HFF-Myc (cell line): ENCODE results near the gene ESYT1.
"Not testable (repeated sequence)": the region's sequence is repeated elsewhere in the genome, so short reads cannot be mapped to it uniquely, and the experiment has no call there.

Source experiments
- DNase-seq: peaks from one replicate; pipeline ENCODE4 v3.0.0-alpha.2; 2011; ENCODE audit warnings: low read depth; ENCODE audit errors: extremely low read depth
- H3K4me3 ChIP-seq: replicated peaks from 2 replicates; pipeline ENCODE4 v1.5.1; 2011; ENCODE audit warnings: low read depth, mild to moderate bottlenecking, control low read depth, low read length
- TF ChIP-seq, protein P1 (sequence below): IDR thresholded peaks from 2 replicates; pipeline ENCODE4 v1.5.1; 2012; ENCODE audit warnings: mild to moderate bottlenecking, low read depth, low read length, control low read depth; ENCODE audit errors: missing control alignments

The ESYT1 gene

DNA sequence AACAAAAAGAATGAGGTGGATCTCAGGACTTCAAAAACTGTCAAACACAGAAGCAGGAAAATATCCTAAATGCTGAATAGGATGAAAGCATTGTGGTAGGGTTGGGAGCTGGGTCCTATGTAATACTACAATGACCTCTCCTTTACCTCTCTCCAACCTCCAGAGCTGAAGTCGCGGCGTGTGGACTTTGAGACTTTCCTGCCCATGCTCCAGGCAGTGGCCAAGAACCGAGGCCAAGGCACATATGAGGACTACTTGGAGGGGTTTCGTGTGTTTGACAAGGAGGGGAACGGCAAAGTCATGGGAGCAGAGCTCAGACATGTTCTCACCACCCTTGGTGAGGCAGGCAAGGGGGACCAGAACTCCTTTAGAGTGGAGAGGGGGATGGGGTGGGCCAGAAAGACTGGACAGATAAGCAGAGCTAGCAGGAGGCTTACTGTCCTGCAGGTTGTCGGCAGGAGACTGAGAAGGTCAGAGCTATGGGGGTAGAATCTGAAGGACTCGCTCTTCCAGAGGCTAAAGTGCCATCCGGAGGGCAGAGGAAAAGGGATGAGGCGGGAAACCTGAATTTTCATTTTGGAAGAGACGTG, 27.3 kb downstream of the ESYT1 start:
- no peak for DNase-seq
- TF ChIP-seq, protein P1, sequence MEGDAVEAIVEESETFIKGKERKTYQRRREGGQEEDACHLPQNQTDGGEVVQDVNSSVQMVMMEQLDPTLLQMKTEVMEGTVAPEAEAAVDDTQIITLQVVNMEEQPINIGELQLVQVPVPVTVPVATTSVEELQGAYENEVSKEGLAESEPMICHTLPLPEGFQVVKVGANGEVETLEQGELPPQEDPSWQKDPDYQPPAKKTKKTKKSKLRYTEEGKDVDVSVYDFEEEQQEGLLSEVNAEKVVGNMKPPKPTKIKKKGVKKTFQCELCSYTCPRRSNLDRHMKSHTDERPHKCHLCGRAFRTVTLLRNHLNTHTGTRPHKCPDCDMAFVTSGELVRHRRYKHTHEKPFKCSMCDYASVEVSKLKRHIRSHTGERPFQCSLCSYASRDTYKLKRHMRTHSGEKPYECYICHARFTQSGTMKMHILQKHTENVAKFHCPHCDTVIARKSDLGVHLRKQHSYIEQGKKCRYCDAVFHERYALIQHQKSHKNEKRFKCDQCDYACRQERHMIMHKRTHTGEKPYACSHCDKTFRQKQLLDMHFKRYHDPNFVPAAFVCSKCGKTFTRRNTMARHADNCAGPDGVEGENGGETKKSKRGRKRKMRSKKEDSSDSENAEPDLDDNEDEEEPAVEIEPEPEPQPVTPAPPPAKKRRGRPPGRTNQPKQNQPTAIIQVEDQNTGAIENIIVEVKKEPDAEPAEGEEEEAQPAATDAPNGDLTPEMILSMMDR: no peak
- H3K4me3 ChIP-seq: no peak overlapping the region

DNA sequence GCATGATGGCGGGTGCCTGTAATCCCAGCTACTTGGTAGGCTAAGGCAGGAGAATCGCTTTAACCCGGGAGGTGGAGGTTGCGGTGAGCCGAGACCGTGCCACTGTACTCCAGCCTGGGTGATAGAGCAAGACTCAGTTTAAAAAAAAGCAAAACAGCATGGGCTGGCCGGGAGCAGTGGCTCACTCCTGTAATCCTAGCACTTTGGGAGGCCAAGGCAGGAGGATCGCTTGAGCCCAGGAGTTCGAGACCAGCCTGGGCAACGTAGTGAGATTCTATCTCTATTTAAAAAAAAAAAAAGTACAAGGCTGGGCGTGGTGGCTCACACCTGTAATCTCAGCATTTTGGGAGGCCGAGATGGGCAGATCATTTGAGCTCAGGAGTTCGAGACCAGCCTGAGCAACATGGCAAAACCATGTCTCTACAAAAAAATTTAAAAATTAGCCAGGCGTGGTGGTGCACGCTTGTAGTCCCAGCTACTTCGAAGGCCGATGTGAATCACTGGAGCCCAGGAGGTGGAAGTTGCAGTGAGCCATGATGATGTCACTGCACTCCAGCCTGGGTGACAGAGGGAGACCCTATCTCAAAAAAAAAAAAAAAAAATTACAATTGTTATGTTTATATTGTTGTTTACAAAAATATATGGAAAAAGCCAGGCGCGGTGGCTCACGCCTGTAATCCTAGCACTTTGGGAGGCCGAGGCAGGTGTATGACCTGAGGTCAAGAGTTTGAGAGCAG, 28.6 kb downstream of the ESYT1 start:
- peak overlapping the region; percentile 96 for H3K4me3 ChIP-seq
- not testable (repeated sequence) for DNase-seq

DNA sequence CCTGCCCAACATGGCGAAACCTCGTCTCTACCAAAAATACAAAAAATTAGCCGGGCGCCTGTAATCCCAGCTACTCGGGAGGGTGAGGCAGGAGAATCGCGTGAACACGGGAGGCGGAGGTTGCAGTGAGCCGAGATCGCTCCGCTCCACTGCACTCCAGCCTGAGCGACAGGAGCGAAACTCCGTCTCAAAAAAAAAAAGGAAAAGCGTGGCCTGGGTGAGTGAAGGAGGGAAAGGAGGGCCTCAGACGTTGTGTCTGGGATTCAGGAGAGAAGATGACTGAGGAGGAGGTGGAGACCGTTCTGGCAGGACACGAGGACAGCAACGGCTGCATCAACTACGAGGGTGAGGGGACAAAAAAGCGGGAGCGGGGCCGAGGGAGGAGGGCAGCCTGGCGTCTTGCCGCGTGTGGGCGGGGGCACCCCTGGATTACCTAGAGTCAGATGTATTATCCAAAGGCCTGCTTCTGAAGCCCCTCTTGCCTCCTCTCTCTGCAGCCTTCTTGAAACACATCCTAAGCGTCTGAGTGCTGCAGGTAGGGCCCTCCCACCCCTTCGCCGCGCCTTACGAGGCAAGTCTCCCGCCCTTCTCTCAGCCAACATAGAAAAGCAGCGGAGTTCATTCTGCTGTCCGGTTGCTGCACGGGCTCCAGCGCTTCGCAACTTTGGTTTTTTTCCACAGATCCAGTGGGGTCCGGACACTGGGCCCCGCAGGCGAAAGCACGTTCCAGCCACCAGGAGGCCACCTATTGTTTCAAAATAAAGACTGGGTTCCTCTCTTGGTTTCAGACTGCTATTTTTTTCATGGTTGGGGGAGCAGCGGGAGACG, 29.3 kb downstream of the ESYT1 start:
- TF ChIP-seq, protein P1: peak; percentile 70
- DNase-seq: peak; percentile 73
- peak overlapping the region; percentile 96 for H3K4me3 ChIP-seq

DNA sequence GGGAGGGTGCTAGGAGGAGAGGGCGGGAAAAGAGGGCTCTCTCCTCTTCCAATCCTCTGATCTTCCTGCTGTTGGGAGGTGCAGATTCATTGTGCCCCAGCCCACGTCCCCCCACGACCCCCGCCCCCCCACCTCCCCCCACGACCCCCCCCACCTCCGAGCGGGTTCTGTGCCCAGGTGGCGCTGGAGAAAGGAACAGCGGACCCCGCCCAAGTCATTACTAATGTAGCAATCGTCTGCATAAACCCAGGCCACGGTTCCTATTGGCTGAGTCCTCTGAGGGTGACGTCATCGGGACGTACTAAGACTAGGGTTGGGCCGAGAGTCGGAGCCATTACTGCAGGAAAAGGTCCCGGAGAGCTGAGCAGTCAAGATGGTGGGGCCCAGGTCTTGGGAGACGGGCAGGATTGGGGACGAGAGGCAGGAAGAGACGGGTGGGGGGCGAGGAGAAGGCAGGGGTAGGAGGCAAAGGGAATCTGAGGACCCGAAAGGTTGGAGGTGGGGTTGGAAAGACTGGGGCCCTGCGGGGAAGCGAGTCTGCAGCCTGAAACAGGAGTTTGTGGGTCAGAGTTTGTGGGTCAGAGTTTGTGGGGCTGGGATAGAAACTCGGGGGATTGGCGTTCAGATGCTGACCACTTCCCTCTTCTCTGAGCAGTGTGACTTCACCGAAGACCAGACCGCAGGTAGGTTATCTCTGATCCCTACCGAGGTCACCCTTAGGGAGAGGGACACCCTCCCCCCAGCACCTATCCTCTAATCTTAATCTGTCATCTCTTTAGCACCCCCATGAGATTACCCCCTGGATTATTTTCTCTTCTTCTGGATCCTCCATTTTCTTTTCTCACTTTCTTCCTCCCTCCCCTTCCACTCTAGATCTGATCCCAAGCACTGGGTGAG, 30.2 kb downstream of the ESYT1 start, which contains the start of gene MYL6:
Gene MYL6, plus strand, starts transcription at position 331 of the 897 bp plus-strand sequence. Its CDS starts 43 bp downstream, at position 374.
- peak within 1 kb of the TSS; percentile 96 for H3K4me3 ChIP-seq
- peak; percentile 98 for DNase-seq
- TF ChIP-seq, protein P1: no peak

DNA sequence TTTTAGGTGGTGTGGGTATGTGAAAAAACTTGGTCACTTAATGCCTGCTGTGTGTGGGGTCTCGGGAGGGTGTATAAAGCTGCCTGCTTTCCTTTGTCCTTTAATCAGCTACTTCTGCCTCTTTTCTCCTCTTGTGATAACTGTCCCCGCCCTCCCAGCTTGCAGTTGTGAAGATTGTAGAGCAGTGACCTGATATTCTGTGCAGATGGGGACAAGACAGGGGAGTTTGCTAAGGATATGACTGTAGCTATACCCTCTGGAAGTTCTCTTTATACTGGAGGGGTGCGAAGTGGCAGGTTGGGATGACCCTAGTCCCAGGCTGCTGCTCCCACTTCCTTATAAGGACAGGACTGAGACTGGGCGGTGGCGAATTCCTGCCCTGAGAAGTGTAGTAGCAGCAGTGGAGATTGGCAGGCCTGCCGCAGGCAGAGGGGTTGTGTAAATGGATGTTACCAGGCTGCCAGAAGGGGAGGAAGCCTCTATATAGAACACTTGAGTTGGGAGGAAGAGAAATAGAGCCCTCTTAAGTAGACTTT, 30.9 kb downstream of the ESYT1 start:
- TF ChIP-seq, protein P1: no peak
- no peak for DNase-seq
- H3K4me3 ChIP-seq: peak overlapping the region; percentile 96

DNA sequence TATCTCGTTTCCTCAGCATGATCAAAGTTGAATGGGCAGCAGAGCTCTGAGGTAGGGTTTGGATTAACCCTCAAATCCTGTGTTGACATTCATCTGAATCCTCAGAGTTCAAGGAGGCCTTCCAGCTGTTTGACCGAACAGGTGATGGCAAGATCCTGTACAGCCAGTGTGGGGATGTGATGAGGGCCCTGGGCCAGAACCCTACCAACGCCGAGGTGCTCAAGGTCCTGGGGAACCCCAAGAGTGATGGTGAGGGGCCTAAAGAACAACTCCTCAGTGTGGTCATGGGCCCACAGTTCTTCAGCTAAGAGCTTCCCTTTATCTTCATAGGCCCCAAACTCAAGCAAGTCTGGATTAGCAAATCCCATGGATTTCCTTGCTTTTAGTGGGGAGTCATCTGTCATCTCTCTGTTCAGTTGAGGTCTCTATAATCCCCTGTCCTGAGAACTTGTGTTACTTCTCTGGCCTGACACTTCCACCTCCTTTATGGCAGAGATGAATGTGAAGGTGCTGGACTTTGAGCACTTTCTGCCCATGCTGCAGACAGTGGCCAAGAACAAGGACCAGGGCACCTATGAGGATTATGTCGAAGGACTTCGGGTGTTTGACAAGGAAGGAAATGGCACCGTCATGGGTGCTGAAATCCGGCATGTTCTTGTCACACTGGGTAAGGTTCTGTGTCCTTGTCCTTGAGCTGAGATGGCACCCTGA, 31.6 kb downstream of the ESYT1 start:
- H3K4me3 ChIP-seq: peak overlapping the region; percentile 96
- TF ChIP-seq, protein P1: no peak
- DNase-seq: no peak
